Fibroblast of lung (primary cell): Measurements from ENCODE around the gene MYO10. TPM values are rescaled to one million over a fixed set of nuclear protein-coding genes. Genes with fewer than 3 reads are reported as not detected.

Experiments
- DNase-seq, 2 donors: peaks; one replicate each; pipeline versions ENCODE4 v3.0.0 to v3.0.0-alpha.2; 2010; ENCODE audit warnings: low read depth in 2 of 2
- H2AFZ ChIP-seq: 2 replicates; pipeline ENCODE4 v1.5.1; 2012; ENCODE audit warnings: low read length, control low read depth, inconsistent platforms
- H3K27ac ChIP-seq: 2 replicates; pipeline ENCODE4 v1.5.1; 2011; ENCODE audit warnings: low read length, control low read depth; ENCODE audit not compliant: insufficient read depth
- H3K27me3 ChIP-seq: 2 replicates; pipeline ENCODE4 v1.5.1; 2011; ENCODE audit warnings: mild to moderate bottlenecking, low read length; ENCODE audit not compliant: control insufficient read depth, insufficient read depth
- H3K36me3 ChIP-seq: 2 replicates; pipeline ENCODE4 v1.5.1; 2011; ENCODE audit warnings: low read length; ENCODE audit not compliant: control insufficient read depth, insufficient read depth
- H3K4me1 ChIP-seq: 2 replicates; pipeline ENCODE4 v1.5.1; 2011; ENCODE audit warnings: low read length; ENCODE audit not compliant: control insufficient read depth, insufficient read depth; ENCODE audit errors: extremely low read depth
- H3K4me2 ChIP-seq: 2 replicates; pipeline ENCODE4 v1.5.1; 2011; ENCODE audit warnings: low read length, control low read depth; ENCODE audit not compliant: insufficient read depth; ENCODE audit errors: extremely low read depth
- H3K4me3 ChIP-seq, 4 experiments: fragments of 200-600 bp in 1 of 4; sonication (generic) in 1 of 4; replicated peaks in 1 of 4; 2 replicates each; pipeline ENCODE4 v1.5.1; 2011 to 2016; ENCODE audit warnings: low read length in 4 of 4, low read depth in 3 of 4, mild to moderate bottlenecking in 3 of 4, control low read depth in 2 of 4, inconsistent platforms in 1 of 4, mixed read lengths in 1 of 4; ENCODE audit not compliant: insufficient read depth in 1 of 4; ENCODE audit errors: control extremely low read depth in 1 of 4
- H3K79me2 ChIP-seq: 2 replicates; pipeline ENCODE4 v1.5.1; 2012; ENCODE audit warnings: mild to moderate bottlenecking, low read length, inconsistent platforms; ENCODE audit not compliant: control insufficient read depth, insufficient read depth
- H3K9ac ChIP-seq: 2 replicates; pipeline ENCODE4 v1.5.1; 2011; ENCODE audit warnings: mild to moderate bottlenecking, low read length, control low read depth; ENCODE audit not compliant: insufficient read depth
- H3K9me3 ChIP-seq: 2 replicates; pipeline ENCODE4 v1.5.1; 2012; ENCODE audit warnings: low read depth, low read length; ENCODE audit not compliant: control insufficient read depth, insufficient read depth
- H4K20me1 ChIP-seq: 2 replicates; pipeline ENCODE4 v1.5.1; 2011; ENCODE audit warnings: low read length; ENCODE audit not compliant: control insufficient read depth, insufficient read depth; ENCODE audit errors: extremely low read depth
- EZH2 ChIP-seq: IDR thresholded peaks from 2 replicates; pipeline ENCODE4 v1.5.1; 2012; ENCODE audit warnings: low read length, control low read depth, mild to moderate bottlenecking; ENCODE audit errors: missing control alignments
- polyA plus RNA-seq, 2 donors: library from polyadenylated mRNA; depleted of rRNA in 1 of 2; stranded (reverse) in 1 of 2; unstranded in 1 of 2; fragments of >200 nt; gene quantifications; 2 replicates each; pipeline ENCODE4 v1.2.1, GENCODE V29; 2011 to 2012; ENCODE audit warnings: missing spikeins in 1 of 2
- total RNA-seq: library from RNA; depleted of rRNA; stranded (reverse); fragments of >200 nt; gene quantifications from 2 replicates; pipeline ENCODE4 v1.2.1, GENCODE V29; 2014
- TF ChIP-seq, protein P1 (sequence below), 2 donors: IDR thresholded peaks in 1 of 2; conservative IDR thresholded peaks in 1 of 2; 1 replicate in 1 of 2; 2 replicates in 1 of 2; pipeline ENCODE4 v1.5.1; 2011 to 2012; ENCODE audit warnings: low read length in 2 of 2, control low read depth in 1 of 2, inconsistent platforms in 1 of 2, low read depth in 1 of 2, mild to moderate bottlenecking in 1 of 2

Gene MYO10
- total and polyA plus RNA-seq, 2 donors (not counting 1 experiment from before 2014, with no cell fraction given) = 16.6 to 82.2 TPM

DNA sequence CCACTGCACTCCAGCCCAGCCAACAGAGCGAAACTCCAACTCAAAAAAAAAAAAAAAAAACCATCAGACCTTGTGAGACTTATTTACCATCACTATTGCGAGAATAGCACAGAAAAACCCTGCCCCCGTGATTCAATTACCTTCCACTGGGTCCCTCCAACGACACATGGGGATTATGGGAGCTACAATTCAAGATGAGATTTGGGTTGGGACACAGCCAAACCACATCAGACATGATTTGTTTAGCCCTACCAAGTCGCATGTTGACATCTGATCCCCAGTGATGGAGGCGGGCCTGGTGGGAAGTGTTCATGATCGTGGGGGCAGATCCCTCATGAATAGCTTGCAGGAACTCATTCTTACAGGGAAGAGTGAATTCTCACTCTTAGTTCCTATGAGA, 26.6 kb downstream of the MYO10 start:
- no peak for TF ChIP-seq EZH2
- TF ChIP-seq, protein P1, sequence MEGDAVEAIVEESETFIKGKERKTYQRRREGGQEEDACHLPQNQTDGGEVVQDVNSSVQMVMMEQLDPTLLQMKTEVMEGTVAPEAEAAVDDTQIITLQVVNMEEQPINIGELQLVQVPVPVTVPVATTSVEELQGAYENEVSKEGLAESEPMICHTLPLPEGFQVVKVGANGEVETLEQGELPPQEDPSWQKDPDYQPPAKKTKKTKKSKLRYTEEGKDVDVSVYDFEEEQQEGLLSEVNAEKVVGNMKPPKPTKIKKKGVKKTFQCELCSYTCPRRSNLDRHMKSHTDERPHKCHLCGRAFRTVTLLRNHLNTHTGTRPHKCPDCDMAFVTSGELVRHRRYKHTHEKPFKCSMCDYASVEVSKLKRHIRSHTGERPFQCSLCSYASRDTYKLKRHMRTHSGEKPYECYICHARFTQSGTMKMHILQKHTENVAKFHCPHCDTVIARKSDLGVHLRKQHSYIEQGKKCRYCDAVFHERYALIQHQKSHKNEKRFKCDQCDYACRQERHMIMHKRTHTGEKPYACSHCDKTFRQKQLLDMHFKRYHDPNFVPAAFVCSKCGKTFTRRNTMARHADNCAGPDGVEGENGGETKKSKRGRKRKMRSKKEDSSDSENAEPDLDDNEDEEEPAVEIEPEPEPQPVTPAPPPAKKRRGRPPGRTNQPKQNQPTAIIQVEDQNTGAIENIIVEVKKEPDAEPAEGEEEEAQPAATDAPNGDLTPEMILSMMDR (conservative IDR thresholded peaks at IDR 0.05 in 1 of 2, IDR thresholded peaks at IDR 0.05 in 1 of 2; ENCODE audit: low read depth in 1 of 2, low read length in 2 of 2) = no peak
- H3K9me3 ChIP-seq = no peaks in the 10 kb centered on the region
- H3K4me1 ChIP-seq = peaks cover 10% of the 10 kb centered on the region
- no peak overlapping the region for H2AFZ ChIP-seq
- no peak overlapping the region for H3K27ac ChIP-seq
- H3K27me3 ChIP-seq = no peaks in the 10 kb centered on the region
- no peak overlapping the region for H3K4me3 ChIP-seq
- peaks cover 3% of the 10 kb centered on the region for H4K20me1 ChIP-seq
- no peak overlapping the region for H3K4me2 ChIP-seq
- no peak overlapping the region for H3K9ac ChIP-seq
- peak; percentile 53 to 58 for DNase-seq
- peaks cover 95% of the 10 kb centered on the region for H3K79me2 ChIP-seq
- H3K36me3 ChIP-seq = no peaks in the 10 kb centered on the region

DNA sequence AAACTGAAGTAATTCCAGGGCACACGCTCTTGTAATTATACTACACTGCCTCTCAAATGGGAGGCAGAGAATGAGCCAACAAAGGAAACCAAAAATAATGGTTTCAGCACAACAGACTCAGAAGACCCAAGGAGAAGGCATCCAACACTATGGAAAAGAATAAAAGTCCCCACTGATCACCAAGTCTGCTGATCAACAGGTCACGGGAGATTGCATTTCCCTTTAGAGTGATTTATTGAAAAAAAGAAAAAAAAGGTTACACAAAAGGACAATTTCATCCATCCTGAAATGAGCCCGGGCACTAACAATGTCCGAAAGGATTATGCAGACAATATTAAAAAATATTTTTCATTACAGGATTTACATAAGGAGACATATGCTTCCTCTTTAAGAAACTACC, 28.8 kb downstream of the MYO10 start:
- Histone ChIP-seq H3K79me2 (peaks cover 95% of the 10 kb centered on the region), H3K4me3 (no peak overlapping the region), H4K20me1 (peaks cover under 1% of the 10 kb centered on the region), H3K27ac (no peak overlapping the region), H3K9ac (no peak overlapping the region), H3K36me3 (no peaks in the 10 kb centered on the region), H3K4me2 (no peak overlapping the region), H2AFZ (no peak overlapping the region), H3K9me3 (no peaks in the 10 kb centered on the region), H3K27me3 (no peaks in the 10 kb centered on the region), H3K4me1 (peaks cover 4% of the 10 kb centered on the region)
- TF ChIP-seq EZH2 = no peak
- TF ChIP-seq, protein P1 (conservative IDR thresholded peaks at IDR 0.05 in 1 of 2, IDR thresholded peaks at IDR 0.05 in 1 of 2; ENCODE audit: low read depth in 1 of 2, low read length in 2 of 2) = no peak
- no peak for DNase-seq

DNA sequence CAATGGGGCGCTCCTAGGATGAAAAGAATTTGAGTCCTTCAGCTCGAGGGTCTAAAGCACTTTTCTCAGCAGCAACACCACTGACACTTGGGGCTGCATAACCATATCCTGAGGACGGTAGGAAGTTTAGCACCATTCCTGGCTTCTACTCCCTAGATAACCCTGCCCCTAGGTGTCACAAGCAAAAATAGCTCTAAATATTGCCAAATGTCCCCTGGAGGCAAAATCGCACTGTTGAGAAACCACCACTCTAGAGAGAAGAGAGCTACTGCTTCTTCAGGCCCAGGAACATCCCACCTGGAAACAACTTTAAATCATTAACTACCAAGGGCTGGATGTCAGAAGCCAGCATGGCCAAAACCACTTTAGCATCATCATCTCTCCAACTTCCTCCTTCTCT, 29.8 kb downstream of the MYO10 start:
- Histone ChIP-seq H3K9ac (no peak overlapping the region), H2AFZ (no peak overlapping the region), H3K4me3 (no peak overlapping the region), H4K20me1 (no peaks in the 10 kb centered on the region), H3K36me3 (no peaks in the 10 kb centered on the region), H3K27ac (no peak overlapping the region), H3K4me2 (no peak overlapping the region), H3K4me1 (peaks cover 4% of the 10 kb centered on the region), H3K27me3 (no peaks in the 10 kb centered on the region), H3K79me2 (peaks cover 95% of the 10 kb centered on the region), H3K9me3 (no peaks in the 10 kb centered on the region)
- DNase-seq = no peak
- TF ChIP-seq EZH2 = no peak
- TF ChIP-seq, protein P1 (conservative IDR thresholded peaks at IDR 0.05 in 1 of 2, IDR thresholded peaks at IDR 0.05 in 1 of 2; ENCODE audit: low read depth in 1 of 2, low read length in 2 of 2) = no peak
